GM12891 (cell line): ENCODE data around the gene CPXM1.

Experiments used
- PAX5 ChIP-seq: IDR thresholded peaks from 2 replicates; pipeline ENCODE4 v1.6.1; 2011; ENCODE audit warnings: low read length, moderate library complexity, mild to moderate bottlenecking; ENCODE audit not compliant: insufficient read depth, severe bottlenecking
- POLR2A ChIP-seq: IDR thresholded peaks from 2 replicates; pipeline ENCODE4 v1.6.1; 2011; ENCODE audit warnings: low read depth, low read length, control low read depth
- POLR2AphosphoS5 ChIP-seq: IDR thresholded peaks from 2 replicates; pipeline ENCODE4 v1.6.1; 2011; ENCODE audit warnings: low read depth, low read length, control low read depth
- POU2F2 ChIP-seq: IDR thresholded peaks from 2 replicates; pipeline ENCODE4 v1.6.1; 2011; ENCODE audit warnings: low read depth, mild to moderate bottlenecking, control low read depth, low read length, moderate library complexity
- SPI1 ChIP-seq: IDR thresholded peaks from 2 replicates; pipeline ENCODE4 v1.6.1; 2011; ENCODE audit warnings: low read depth, low read length, control low read depth
- TAF1 ChIP-seq: IDR thresholded peaks from 2 replicates; pipeline ENCODE4 v1.6.1; 2011; ENCODE audit warnings: low read depth, low read length, control low read depth

GRCh38 chr20:2845607-2846006 is 45.2 kb upstream of the CPXM1 start:
- TF ChIP-seq POLR2AphosphoS5 (no peak), POLR2A (no peak), SPI1 (no peak), TAF1 (no peak), PAX5 (no peak), POU2F2 (no peak)
